GM12865 (cell line): Measurements from ENCODE around the gene CCDC87.

Source experiments
- DNase-seq: peaks from one replicate; pipeline ENCODE4 v3.0.0; 2010; ENCODE audit warnings: low read depth
- H3K4me3 ChIP-seq: 2 replicates; pipeline ENCODE4 v1.5.1; 2011; ENCODE audit warnings: mild to moderate bottlenecking, low read depth, low read length, control low read depth
- CTCF ChIP-seq: IDR thresholded peaks from 2 replicates; pipeline ENCODE4 v1.5.1; 2011; ENCODE audit warnings: low read length, control low read depth, low read depth, inconsistent platforms; ENCODE audit not compliant: insufficient read depth; ENCODE audit errors: missing control alignments

CCDC87 gene

GRCh38 chr11:66625752-66626149 is 32.9 kb upstream of the CCDC87 start:
- no peak overlapping the region for H3K4me3 ChIP-seq
- no peak for TF ChIP-seq CTCF
- DNase-seq = no peak

DNA sequence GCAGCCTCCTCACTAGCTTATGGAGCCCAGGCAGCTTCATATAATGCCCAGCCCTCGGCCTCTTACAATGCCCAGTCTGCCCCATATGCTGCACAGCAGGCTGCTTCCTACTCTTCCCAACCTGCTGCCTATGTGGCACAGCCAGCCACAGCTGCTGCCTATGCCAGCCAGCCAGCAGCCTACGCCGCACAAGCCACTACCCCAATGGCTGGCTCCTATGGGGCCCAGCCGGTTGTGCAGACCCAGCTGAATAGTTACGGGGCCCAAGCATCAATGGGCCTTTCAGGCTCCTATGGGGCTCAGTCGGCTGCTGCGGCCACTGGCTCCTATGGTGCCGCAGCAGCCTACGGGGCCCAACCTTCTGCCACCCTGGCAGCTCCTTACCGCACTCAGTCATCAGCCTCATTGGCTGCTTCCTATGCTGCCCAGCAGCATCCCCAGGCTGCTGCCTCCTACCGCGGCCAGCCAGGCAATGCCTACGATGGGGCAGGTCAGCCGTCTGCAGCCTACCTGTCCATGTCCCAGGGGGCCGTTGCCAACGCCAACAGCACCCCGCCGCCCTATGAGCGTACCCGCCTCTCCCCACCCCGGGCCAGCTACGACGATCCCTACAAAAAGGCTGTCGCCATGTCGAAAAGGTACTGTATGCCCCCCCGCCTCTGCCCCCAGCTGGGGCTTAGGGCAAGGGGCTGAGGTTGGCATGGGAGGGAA is 32.3 kb upstream of the CCDC87 start:
- TF ChIP-seq CTCF = no peak
- no peak overlapping the region for H3K4me3 ChIP-seq
- no peak for DNase-seq

- no peak overlapping the region for H3K4me3 ChIP-seq
- TF ChIP-seq CTCF = no peak
- DNase-seq = no peak
Observed at GRCh38 chr11:66624450-66624849, 31.6 kb upstream of the CCDC87 start.

- DNase-seq = peak; percentile 48
- no peak for TF ChIP-seq CTCF
- peak overlapping the region; percentile 80 for H3K4me3 ChIP-seq
Observed at GRCh38 chr11:66619080-66619554, 26.3 kb upstream of the CCDC87 start.

GRCh38 chr11:66617155-66617834 is 24.4 kb upstream of the CCDC87 start:
- DNase-seq = no peak
- TF ChIP-seq CTCF = no peak
- H3K4me3 ChIP-seq = peak overlapping the region; percentile 80

GRCh38 chr11:66616379-66617154 is 23.7 kb upstream of the CCDC87 start, which contains the start of gene RBM14:
Gene RBM14, plus strand, starts transcription at chr11:66616630. Its CDS starts 91 bp downstream, at chr11:66616721.
- peak; percentile 99 for DNase-seq
- TF ChIP-seq CTCF = no peak
- peak within 1 kb of the TSS; percentile 80 for H3K4me3 ChIP-seq
